Osteoblast (primary cell): ENCODE results near the gene SPRYD4. TPM values are rescaled to one million over a fixed set of nuclear protein-coding genes. Genes with fewer than 3 reads are reported as not detected.

Source experiments
- DNase-seq: peaks from one replicate; pipeline ENCODE4 v3.0.0; 2011; ENCODE audit warnings: low spot score, mixed read lengths; ENCODE audit not compliant: insufficient read length; ENCODE audit errors: missing footprints
- H2AFZ ChIP-seq: 2 replicates; pipeline ENCODE4 v1.6.0; 2011; ENCODE audit warnings: mild to moderate bottlenecking, low read length
- H3K27ac ChIP-seq: 2 replicates; pipeline ENCODE4 v1.5.1; 2011; ENCODE audit warnings: mild to moderate bottlenecking, low read depth, low read length, moderate library complexity
- H3K27me3 ChIP-seq: 2 replicates; pipeline ENCODE4 v1.6.0; 2012; ENCODE audit warnings: mild to moderate bottlenecking, control low read depth, inconsistent platforms, low read length, moderate library complexity; ENCODE audit not compliant: insufficient read depth
- H3K36me3 ChIP-seq: 2 replicates; pipeline ENCODE4 v1.5.1; 2011; ENCODE audit warnings: mild to moderate bottlenecking, low read length, control low read depth, moderate library complexity; ENCODE audit not compliant: insufficient read depth
- H3K4me1 ChIP-seq: 2 replicates; pipeline ENCODE4 v1.5.1; 2011; ENCODE audit warnings: mild to moderate bottlenecking, low read length, control low read depth, moderate library complexity; ENCODE audit not compliant: insufficient read depth
- H3K4me2 ChIP-seq: 2 replicates; pipeline ENCODE4 v1.6.0; 2011; ENCODE audit warnings: mild to moderate bottlenecking, low read length; ENCODE audit not compliant: insufficient read depth
- H3K4me3 ChIP-seq: fragments of 200-600 bp; sonication (generic); 3 replicates; pipeline ENCODE4 v1.5.1; 2012; ENCODE audit warnings: mild to moderate bottlenecking, low read length, inconsistent platforms; ENCODE audit not compliant: insufficient read depth
- H3K79me2 ChIP-seq: 2 replicates; pipeline ENCODE4 v1.6.0; 2012; ENCODE audit warnings: mild to moderate bottlenecking, low read length, control low read depth, inconsistent platforms; ENCODE audit not compliant: insufficient read depth
- H3K9me3 ChIP-seq: 2 replicates; pipeline ENCODE4 v1.5.1; 2011; ENCODE audit warnings: low read depth, low read length, control low read depth
- H4K20me1 ChIP-seq: 2 replicates; pipeline ENCODE4 v1.6.0; 2012; ENCODE audit warnings: mild to moderate bottlenecking, low read length, control low read depth; ENCODE audit not compliant: insufficient read depth
- total RNA-seq: library from RNA; depleted of rRNA; stranded (reverse); fragments of >200 nt; gene quantifications from 2 replicates; pipeline ENCODE4 v1.2.3, GENCODE V29; 2012
- TF ChIP-seq, protein P1 (sequence below): IDR thresholded peaks from 2 replicates; pipeline ENCODE4 v1.5.1; 2011; ENCODE audit warnings: mild to moderate bottlenecking, low read depth, low read length, moderate library complexity; ENCODE audit errors: extremely low read depth

The SPRYD4 gene
- total RNA-seq, 1 donor: 2.5 TPM

DNA sequence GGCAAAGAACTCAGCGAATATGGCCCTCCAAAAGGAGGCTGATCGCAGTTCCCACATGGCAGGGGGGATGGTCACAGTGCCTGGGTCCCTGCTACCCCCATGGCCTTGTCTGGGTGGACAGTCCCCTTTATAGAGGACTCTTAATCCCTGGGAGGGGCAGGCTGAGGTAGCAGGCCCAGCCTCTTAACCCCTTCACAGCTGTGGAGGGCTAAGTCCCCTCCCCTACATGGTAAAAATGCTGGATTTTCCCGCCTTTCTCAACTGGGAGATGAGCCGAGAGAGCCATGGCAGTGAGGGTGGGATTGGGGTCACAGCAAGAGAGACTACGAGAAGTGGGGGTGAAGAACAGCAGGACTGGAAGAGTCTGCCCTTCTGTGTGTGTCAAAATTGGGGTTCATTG lies 13.8 kb upstream of the SPRYD4 start, which contains the start of gene MIP:
MIP (minus strand) TSS at position 101 of the 400 bp plus-strand sequence; CDS start at position 57, 44 bp downstream.
- no peak within 1 kb of the TSS for H2AFZ ChIP-seq
- H3K36me3 ChIP-seq: no peaks in the 10 kb centered on the region
- H3K4me2 ChIP-seq: no peak within 1 kb of the TSS
- H3K79me2 ChIP-seq: no peaks in the 10 kb centered on the region
- H3K4me1 ChIP-seq: peaks cover 4% of the 10 kb centered on the region
- H3K27ac ChIP-seq: no peak within 1 kb of the TSS
- H4K20me1 ChIP-seq: no peaks in the 10 kb centered on the region
- TF ChIP-seq, protein P1, sequence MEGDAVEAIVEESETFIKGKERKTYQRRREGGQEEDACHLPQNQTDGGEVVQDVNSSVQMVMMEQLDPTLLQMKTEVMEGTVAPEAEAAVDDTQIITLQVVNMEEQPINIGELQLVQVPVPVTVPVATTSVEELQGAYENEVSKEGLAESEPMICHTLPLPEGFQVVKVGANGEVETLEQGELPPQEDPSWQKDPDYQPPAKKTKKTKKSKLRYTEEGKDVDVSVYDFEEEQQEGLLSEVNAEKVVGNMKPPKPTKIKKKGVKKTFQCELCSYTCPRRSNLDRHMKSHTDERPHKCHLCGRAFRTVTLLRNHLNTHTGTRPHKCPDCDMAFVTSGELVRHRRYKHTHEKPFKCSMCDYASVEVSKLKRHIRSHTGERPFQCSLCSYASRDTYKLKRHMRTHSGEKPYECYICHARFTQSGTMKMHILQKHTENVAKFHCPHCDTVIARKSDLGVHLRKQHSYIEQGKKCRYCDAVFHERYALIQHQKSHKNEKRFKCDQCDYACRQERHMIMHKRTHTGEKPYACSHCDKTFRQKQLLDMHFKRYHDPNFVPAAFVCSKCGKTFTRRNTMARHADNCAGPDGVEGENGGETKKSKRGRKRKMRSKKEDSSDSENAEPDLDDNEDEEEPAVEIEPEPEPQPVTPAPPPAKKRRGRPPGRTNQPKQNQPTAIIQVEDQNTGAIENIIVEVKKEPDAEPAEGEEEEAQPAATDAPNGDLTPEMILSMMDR: no peak
- DNase-seq: no peak
- H3K9me3 ChIP-seq: no peaks in the 10 kb centered on the region
- H3K4me3 ChIP-seq: no peak within 1 kb of the TSS
- H3K27me3 ChIP-seq: peaks cover 10% of the 10 kb centered on the region

GRCh38 chr12:56457817-56458216 lies 10.6 kb upstream of the SPRYD4 start:
- TF ChIP-seq, protein P1: no peak
- no peaks in the 10 kb centered on the region for H3K36me3 ChIP-seq
- H2AFZ ChIP-seq: no peak overlapping the region
- no peaks in the 10 kb centered on the region for H4K20me1 ChIP-seq
- no peak overlapping the region for H3K4me3 ChIP-seq
- H3K4me2 ChIP-seq: no peak overlapping the region
- peaks cover 10% of the 10 kb centered on the region for H3K27me3 ChIP-seq
- no peaks in the 10 kb centered on the region for H3K79me2 ChIP-seq
- no peak for DNase-seq
- H3K9me3 ChIP-seq: no peaks in the 10 kb centered on the region
- H3K4me1 ChIP-seq: no peaks in the 10 kb centered on the region
- H3K27ac ChIP-seq: no peak overlapping the region

GRCh38 chr12:56461235-56462159 lies 6.9 kb upstream of the SPRYD4 start:
- H3K27me3 ChIP-seq: no peaks in the 10 kb centered on the region
- DNase-seq: no peak
- TF ChIP-seq, protein P1: no peak
- H3K36me3 ChIP-seq: no peaks in the 10 kb centered on the region
- no peak overlapping the region for H3K4me3 ChIP-seq
- no peak overlapping the region for H3K4me2 ChIP-seq
- peak overlapping the region; percentile 59 for H3K27ac ChIP-seq
- no peaks in the 10 kb centered on the region for H3K9me3 ChIP-seq
- no peaks in the 10 kb centered on the region for H4K20me1 ChIP-seq
- H3K79me2 ChIP-seq: no peaks in the 10 kb centered on the region
- peak overlapping the region; percentile 59 for H2AFZ ChIP-seq
- peaks cover 3% of the 10 kb centered on the region for H3K4me1 ChIP-seq

DNA sequence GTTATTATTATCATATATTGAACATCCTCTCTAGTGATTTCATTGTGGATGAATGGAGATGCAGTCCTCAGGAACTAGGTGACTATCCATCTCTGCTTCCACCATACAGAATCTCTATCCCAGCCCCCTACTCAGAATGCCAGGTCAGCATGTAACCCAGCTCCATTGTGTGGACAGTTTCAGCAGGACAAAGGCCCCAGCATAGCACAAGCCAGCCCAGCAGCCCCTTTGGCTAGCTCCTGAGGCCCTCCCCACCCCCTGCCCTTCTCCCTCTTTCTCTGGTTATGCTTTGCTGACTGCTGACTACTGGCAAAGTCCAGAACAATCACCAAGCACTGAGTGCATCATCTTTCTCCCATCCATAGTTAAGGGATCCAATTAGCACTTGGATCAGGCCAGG lies 5.8 kb upstream of the SPRYD4 start:
- Histone ChIP-seq H3K4me1 (peaks cover 3% of the 10 kb centered on the region), H3K4me3 (no peak overlapping the region), H2AFZ (peak overlapping the region; percentile 9), H3K9me3 (no peaks in the 10 kb centered on the region), H3K27me3 (no peaks in the 10 kb centered on the region), H3K79me2 (no peaks in the 10 kb centered on the region), H3K27ac (no peak overlapping the region), H4K20me1 (no peaks in the 10 kb centered on the region), H3K36me3 (no peaks in the 10 kb centered on the region), H3K4me2 (no peak overlapping the region)
- no peak for DNase-seq
- TF ChIP-seq, protein P1: no peak
